Activated naive CD8-positive, alpha-beta T cell treated with anti-CD3 and anti-CD28 coated beads, Interleukin-2, amount 10 ng/mL, durations not matched to agents 7 days and 5 days (primary cell): ENCODE data around the gene UBALD1. TPM values are rescaled to one million over a fixed set of nuclear protein-coding genes. Genes with fewer than 3 reads are reported as not detected.
"Not testable (repeated sequence)": the region's sequence is repeated elsewhere in the genome, so short reads cannot be mapped to it uniquely, and the experiment has no call there.

Experiments used
- ATAC-seq: fragments of 150-1000 bp; cut with Tn5 transposase; one replicate; pipeline ENCODE4 v1.10.0; 2021; ENCODE audit warnings: low read depth, moderate library complexity
- POLR2A ChIA-PET: fragments of 350-600 bp; sonication (Branson Sonifier 250); formaldehyde crosslinking; loops from one replicate; lab custom pipeline; 2021; ENCODE audit warnings: antibody characterized with exemption; lab: Charles Lee
- DNase-seq: peaks from one replicate; pipeline ENCODE4 v3.0.0; 2021
- H3K27ac Mint-ChIP-seq: one replicate; pipeline ENCODE4 v1.8.0; 2022; ENCODE audit warnings: mild to moderate bottlenecking, mixed read lengths
- H3K27me3 Mint-ChIP-seq: one replicate; pipeline ENCODE4 v1.8.0; 2022; ENCODE audit warnings: mild to moderate bottlenecking, moderate library complexity, mixed read lengths
- H3K36me3 Mint-ChIP-seq: one replicate; pipeline ENCODE4 v1.8.0; 2021; ENCODE audit warnings: mild to moderate bottlenecking, mixed read lengths
- H3K4me1 Mint-ChIP-seq: one replicate; pipeline ENCODE4 v1.8.0; 2021; ENCODE audit warnings: mixed read lengths
- H3K4me3 Mint-ChIP-seq: one replicate; pipeline ENCODE4 v1.8.0; 2022; ENCODE audit warnings: mild to moderate bottlenecking, moderate library complexity, mixed read lengths
- H3K9me3 Mint-ChIP-seq: one replicate; pipeline ENCODE4 v1.8.0; 2021; ENCODE audit warnings: mixed read lengths
- total RNA-seq, 2 experiments: library from RNA; stranded (reverse); gene quantifications; one replicate each; pipeline ENCODE4 v1.2.3, GENCODE V29; 2021

Gene UBALD1
- total RNA-seq, 2 experiments from 2014 or later: 21.3 to 23.7 TPM

- ATAC-seq (no peak), DNase-seq (no peak)
- peaks cover 11% of the 10 kb centered on the region for H3K4me1 Mint-ChIP-seq
- no peak overlapping the region for H3K4me3 Mint-ChIP-seq
- no peaks in the 10 kb centered on the region for H3K27me3 Mint-ChIP-seq
- POLR2A ChIA-PET: no interaction called here
- no peaks in the 10 kb centered on the region for H3K9me3 Mint-ChIP-seq
- H3K36me3 Mint-ChIP-seq: peaks cover 7% of the 10 kb centered on the region
- H3K27ac Mint-ChIP-seq: no peak overlapping the region
Measured at GRCh38 chr16:4654011-4654963, 39.6 kb upstream of the UBALD1 start.

GRCh38 chr16:4652561-4652960, 37.9 kb upstream of the UBALD1 start:
- Mint-ChIP-seq H3K27ac (no peak overlapping the region), H3K36me3 (peaks cover 11% of the 10 kb centered on the region), H3K27me3 (no peaks in the 10 kb centered on the region), H3K4me1 (peaks cover 14% of the 10 kb centered on the region), H3K4me3 (no peak overlapping the region), H3K9me3 (no peaks in the 10 kb centered on the region)
- POLR2A ChIA-PET: no interaction called here
- DNase-seq (no peak), ATAC-seq (no peak)

- Mint-ChIP-seq H3K27me3 (no peaks in the 10 kb centered on the region), H3K36me3 (peaks cover 11% of the 10 kb centered on the region), H3K4me1 (peaks cover 20% of the 10 kb centered on the region), H3K9me3 (no peaks in the 10 kb centered on the region), H3K27ac (no peak overlapping the region), H3K4me3 (no peak overlapping the region)
- DNase-seq (no peak), ATAC-seq (no peak)
- POLR2A ChIA-PET: interaction anchor here (0.5 kb wide), 1 partner anchor 9 kb away, joined by 3 read pairs; no protein-coding TSS in a partner anchor
Measured at GRCh38 chr16:4651827-4652226, 37.1 kb upstream of the UBALD1 start.

GRCh38 chr16:4650443-4651074, 35.9 kb upstream of the UBALD1 start:
- not testable (repeated sequence) for H3K9me3 Mint-ChIP-seq, H3K4me3 Mint-ChIP-seq, H3K36me3 Mint-ChIP-seq, H3K27me3 Mint-ChIP-seq, H3K27ac Mint-ChIP-seq
- H3K4me1 Mint-ChIP-seq: peaks cover 22% of the 10 kb centered on the region
- DNase-seq: peak; percentile 77
- ATAC-seq: peak; percentile 48
- POLR2A ChIA-PET: interaction anchor here (0.9 to 1.0 kb wide), 2 partner anchors 10 to 24 kb away, joined by 3 read pairs; no protein-coding TSS in a partner anchor

- H3K27me3 Mint-ChIP-seq: no peaks in the 10 kb centered on the region
- DNase-seq (no peak), ATAC-seq (peak; percentile 29)
- peaks cover 12% of the 10 kb centered on the region for H3K36me3 Mint-ChIP-seq
- H3K27ac Mint-ChIP-seq: peak overlapping the region; percentile 82
- peaks cover 23% of the 10 kb centered on the region for H3K4me1 Mint-ChIP-seq
- POLR2A ChIA-PET: interaction anchor here (0.9 to 1.0 kb wide), 3 partner anchors 10 to 44 kb away, joined by 3 to 4 read pairs (median 3); partner anchors contain the start of gene NUDT16L1
- H3K4me3 Mint-ChIP-seq: no peak overlapping the region
- H3K9me3 Mint-ChIP-seq: no peaks in the 10 kb centered on the region
Measured at GRCh38 chr16:4649744-4650442, 35.2 kb upstream of the UBALD1 start.

GRCh38 chr16:4648917-4649316, 34.2 kb upstream of the UBALD1 start:
- POLR2A ChIA-PET: no interaction called here
- ATAC-seq: no peak

GRCh38 chr16:4647644-4647980, 32.9 kb upstream of the UBALD1 start:
- POLR2A ChIA-PET: interaction anchor here (0.6 kb wide), 1 partner anchor 64 kb away, joined by 4 read pairs; no protein-coding TSS in a partner anchor
- no peak overlapping the region for H3K4me3 Mint-ChIP-seq
- peaks cover 10% of the 10 kb centered on the region for H3K36me3 Mint-ChIP-seq
- no peaks in the 10 kb centered on the region for H3K9me3 Mint-ChIP-seq
- H3K27me3 Mint-ChIP-seq: no peaks in the 10 kb centered on the region
- ATAC-seq (peak; percentile 26), DNase-seq (no peak)
- H3K27ac Mint-ChIP-seq: no peak overlapping the region
- peaks cover 25% of the 10 kb centered on the region for H3K4me1 Mint-ChIP-seq

More at GRCh38 chr16:4648917-4649316, 34.2 kb upstream of the UBALD1 start:
- Mint-ChIP-seq H3K36me3 (peaks cover 10% of the 10 kb centered on the region), H3K27me3 (no peaks in the 10 kb centered on the region), H3K4me3 (peak overlapping the region; percentile 61), H3K27ac (peak overlapping the region; percentile 82), H3K9me3 (no peaks in the 10 kb centered on the region), H3K4me1 (peaks cover 23% of the 10 kb centered on the region)
- DNase-seq: peak; percentile 52

- Mint-ChIP-seq H3K27ac (no peak overlapping the region), H3K4me1 (peaks cover 25% of the 10 kb centered on the region), H3K36me3 (peaks cover 10% of the 10 kb centered on the region), H3K27me3 (no peaks in the 10 kb centered on the region), H3K9me3 (no peaks in the 10 kb centered on the region), H3K4me3 (no peak overlapping the region)
- ATAC-seq (peak; percentile 32), DNase-seq (no peak)
- POLR2A ChIA-PET: no interaction called here
Measured at GRCh38 chr16:4646773-4647643, 32.3 kb upstream of the UBALD1 start.

- peaks cover 22% of the 10 kb centered on the region for H3K4me1 Mint-ChIP-seq
- ATAC-seq (no peak), DNase-seq (no peak)
- H3K36me3 Mint-ChIP-seq: peaks cover 4% of the 10 kb centered on the region
- H3K9me3 Mint-ChIP-seq: no peaks in the 10 kb centered on the region
- POLR2A ChIA-PET: no interaction called here
- no peak overlapping the region for H3K27ac Mint-ChIP-seq
- H3K4me3 Mint-ChIP-seq: no peak overlapping the region
- H3K27me3 Mint-ChIP-seq: no peaks in the 10 kb centered on the region
Measured at GRCh38 chr16:4641895-4642294, 27.2 kb upstream of the UBALD1 start.

GRCh38 chr16:4641306-4641687, 26.6 kb upstream of the UBALD1 start:
- H3K4me3 Mint-ChIP-seq: no peak overlapping the region
- H3K27ac Mint-ChIP-seq: no peak overlapping the region

GRCh38 chr16:4640572-4641305, 26.1 kb upstream of the UBALD1 start:
- Mint-ChIP-seq H3K27ac (peak overlapping the region; percentile 82), H3K4me3 (no peak overlapping the region), H3K36me3 (peaks cover 9% of the 10 kb centered on the region), H3K4me1 (peaks cover 20% of the 10 kb centered on the region), H3K9me3 (no peaks in the 10 kb centered on the region), H3K27me3 (no peaks in the 10 kb centered on the region)
- ATAC-seq (peak; percentile 39), DNase-seq (no peak)
- POLR2A ChIA-PET: interaction anchor here (0.7 to 1.2 kb wide), 2 partner anchors 8 to 169 kb away, joined by 4 read pairs; no protein-coding TSS in a partner anchor

More at GRCh38 chr16:4641306-4641687, 26.6 kb upstream of the UBALD1 start:
- Mint-ChIP-seq H3K27me3 (no peaks in the 10 kb centered on the region), H3K4me1 (peaks cover 20% of the 10 kb centered on the region), H3K36me3 (peaks cover 8% of the 10 kb centered on the region), H3K9me3 (no peaks in the 10 kb centered on the region)
- DNase-seq (no peak), ATAC-seq (no peak)
- POLR2A ChIA-PET: interaction anchor here (1.2 kb wide), 1 partner anchor 9 kb away, joined by 4 read pairs; no protein-coding TSS in a partner anchor
